Epithelial cell of esophagus (primary cell): ENCODE results near the gene PYY.

Experiments used
- DNase-seq: peaks from one replicate; pipeline ENCODE4 v3.0.0; 2010; ENCODE audit warnings: low read depth
- H3K4me3 ChIP-seq: 2 replicates; pipeline ENCODE4 v1.5.1; 2011; ENCODE audit warnings: mild to moderate bottlenecking, low read length, control low read depth
- TF ChIP-seq, protein P1 (sequence below): IDR thresholded peaks from 2 replicates; pipeline ENCODE4 v1.5.1; 2011; ENCODE audit warnings: low read depth, mild to moderate bottlenecking, low read length, control low read depth, inconsistent platforms; ENCODE audit not compliant: insufficient read depth; ENCODE audit errors: missing control alignments

PYY gene

DNA sequence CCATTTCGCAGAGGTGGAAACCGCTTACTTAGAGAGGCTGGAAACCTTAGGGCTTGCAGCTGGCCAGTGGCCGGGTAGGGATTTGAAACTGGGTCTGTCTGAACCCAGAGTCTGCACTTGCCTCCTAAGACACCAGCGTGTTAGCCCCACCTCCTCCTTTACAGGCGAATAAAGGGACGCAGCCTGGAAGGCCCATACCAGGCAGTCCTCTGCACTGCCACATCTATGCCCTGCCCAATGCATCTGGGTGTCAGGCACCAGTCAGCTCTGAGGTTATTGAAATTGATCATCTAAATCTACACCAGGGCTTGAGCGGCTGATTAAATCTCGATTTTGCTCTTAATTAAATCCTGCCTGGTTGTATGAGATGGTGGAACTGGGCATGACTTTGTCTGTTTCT is 30.8 kb upstream of the PYY start:
- TF ChIP-seq, protein P1, sequence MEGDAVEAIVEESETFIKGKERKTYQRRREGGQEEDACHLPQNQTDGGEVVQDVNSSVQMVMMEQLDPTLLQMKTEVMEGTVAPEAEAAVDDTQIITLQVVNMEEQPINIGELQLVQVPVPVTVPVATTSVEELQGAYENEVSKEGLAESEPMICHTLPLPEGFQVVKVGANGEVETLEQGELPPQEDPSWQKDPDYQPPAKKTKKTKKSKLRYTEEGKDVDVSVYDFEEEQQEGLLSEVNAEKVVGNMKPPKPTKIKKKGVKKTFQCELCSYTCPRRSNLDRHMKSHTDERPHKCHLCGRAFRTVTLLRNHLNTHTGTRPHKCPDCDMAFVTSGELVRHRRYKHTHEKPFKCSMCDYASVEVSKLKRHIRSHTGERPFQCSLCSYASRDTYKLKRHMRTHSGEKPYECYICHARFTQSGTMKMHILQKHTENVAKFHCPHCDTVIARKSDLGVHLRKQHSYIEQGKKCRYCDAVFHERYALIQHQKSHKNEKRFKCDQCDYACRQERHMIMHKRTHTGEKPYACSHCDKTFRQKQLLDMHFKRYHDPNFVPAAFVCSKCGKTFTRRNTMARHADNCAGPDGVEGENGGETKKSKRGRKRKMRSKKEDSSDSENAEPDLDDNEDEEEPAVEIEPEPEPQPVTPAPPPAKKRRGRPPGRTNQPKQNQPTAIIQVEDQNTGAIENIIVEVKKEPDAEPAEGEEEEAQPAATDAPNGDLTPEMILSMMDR, result no peak
- no peak for DNase-seq
- no peak overlapping the region for H3K4me3 ChIP-seq

DNA sequence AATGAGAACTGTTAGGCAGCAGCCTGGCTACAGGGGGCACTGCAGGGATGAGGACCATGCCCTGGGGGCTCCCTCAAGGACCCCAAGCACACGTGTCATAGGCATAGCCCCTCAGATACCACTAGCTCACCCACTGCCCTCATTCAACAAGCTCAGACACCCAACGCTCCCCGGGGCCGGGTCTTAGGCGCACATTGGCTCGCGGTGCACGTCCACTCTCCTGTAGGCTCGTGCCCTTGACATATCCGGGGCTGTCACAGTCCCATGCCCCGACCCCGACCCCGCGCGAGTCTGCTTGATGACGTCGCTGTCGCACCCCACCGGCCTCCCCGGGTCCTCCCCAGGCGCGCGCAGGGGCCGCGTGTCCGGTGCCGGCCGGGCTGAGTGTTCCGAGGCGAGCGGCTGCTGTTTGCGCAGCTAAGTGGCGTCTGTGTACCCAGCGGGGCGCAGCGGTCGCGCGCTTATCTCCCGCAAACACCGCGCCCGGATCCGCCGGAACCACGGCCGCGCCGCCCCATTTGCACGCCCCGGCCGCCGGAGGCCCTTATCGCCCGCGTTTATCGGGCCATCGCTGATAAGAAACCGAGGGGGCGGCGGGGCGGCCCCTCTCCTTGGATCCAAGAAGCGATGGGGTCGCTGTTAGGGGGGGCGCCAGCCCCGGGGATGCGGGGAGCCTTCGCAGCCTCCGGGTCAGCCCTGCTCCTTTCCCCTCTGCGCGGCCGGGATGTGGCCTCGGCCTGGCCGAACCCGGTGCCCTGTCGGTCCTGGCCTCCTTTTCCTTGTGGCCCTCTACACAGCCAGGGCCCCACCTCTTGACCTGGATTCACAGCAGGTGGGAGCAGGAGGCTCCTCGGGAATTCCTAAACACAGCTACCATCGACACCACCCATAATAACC is 30.0 kb upstream of the PYY start:
- peak; percentile 21 for DNase-seq
- TF ChIP-seq, protein P1, result peak; percentile 13
- H3K4me3 ChIP-seq, result peak overlapping the region; percentile 34

DNA sequence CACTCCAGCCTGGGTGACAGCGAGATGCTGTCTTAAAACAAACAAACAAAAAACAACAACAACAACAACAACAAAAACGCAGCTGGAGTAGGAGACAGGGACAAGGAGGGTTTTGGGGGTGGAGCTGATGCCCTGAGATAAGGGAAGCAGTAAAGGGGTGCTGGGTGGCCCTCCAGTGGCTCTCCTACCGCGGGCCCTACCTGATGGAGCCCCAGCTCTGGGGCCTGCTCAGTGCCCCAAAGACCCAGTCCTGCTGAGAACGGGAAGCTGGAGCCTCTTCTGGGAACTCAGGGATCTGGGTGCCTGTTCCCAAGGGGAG is 29.4 kb upstream of the PYY start:
- TF ChIP-seq, protein P1, result no peak
- no peak overlapping the region for H3K4me3 ChIP-seq
- DNase-seq, result no peak

DNA sequence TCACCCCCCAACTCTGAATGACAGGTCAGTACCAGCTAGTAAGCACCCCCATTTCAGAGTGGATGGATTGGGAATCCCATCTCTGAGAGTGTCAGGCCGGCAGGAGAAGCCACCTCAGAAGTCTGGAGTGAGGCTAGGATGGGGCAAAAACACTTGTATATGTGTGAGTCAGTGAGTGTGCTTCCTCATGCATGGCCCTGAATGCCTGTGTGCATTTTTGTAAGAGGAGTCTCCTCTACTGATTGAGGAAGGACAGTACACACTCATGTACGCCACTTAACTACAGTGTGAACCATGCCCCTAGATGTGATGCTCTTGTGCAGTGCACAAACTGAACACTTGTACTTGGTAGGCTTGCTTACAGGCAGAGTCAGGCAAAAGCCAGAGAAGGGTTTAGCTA is 28.4 kb upstream of the PYY start:
- TF ChIP-seq, protein P1, result no peak
- no peak overlapping the region for H3K4me3 ChIP-seq
- peak; percentile 40 for DNase-seq

DNA sequence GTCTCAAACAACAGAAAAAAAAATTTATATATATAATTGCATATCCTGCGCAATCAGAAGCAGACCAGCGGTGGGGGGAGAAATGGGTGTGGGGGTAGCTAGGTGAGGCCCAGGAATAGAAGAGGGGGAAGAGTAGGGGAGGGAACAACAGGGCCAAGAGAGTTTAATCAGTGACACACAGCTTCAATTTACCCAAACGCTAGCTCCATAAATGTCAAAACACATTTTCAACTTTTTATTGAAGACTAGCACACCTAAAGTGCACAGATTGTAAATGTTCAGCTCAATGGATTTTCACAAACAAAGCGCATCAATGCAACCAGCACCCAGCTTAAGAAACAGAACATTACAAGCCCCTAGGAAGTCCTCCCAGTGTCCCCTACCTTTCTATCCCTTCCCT is 25.9 kb upstream of the PYY start:
- TF ChIP-seq, protein P1, result no peak
- no peak overlapping the region for H3K4me3 ChIP-seq
- DNase-seq, result no peak

DNA sequence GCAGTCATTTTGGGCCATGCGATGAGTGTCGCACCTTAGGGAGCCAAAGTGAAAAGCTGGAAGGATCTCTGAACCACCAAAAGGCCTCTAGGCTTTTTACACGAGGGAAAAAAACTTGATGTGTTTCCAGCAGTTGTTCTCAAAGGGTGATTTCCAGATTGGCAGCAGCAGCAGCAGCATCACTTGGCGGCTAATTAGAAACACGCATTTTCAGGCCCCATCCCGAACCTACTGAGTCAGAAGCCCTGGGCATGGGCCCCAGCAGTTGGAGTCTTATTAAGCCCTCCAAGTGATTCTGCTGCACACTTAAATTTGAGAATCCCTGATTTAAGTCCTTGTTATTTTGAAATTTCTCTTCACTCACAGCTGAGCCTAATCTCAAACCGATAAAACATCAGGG is 25.3 kb upstream of the PYY start:
- no peak for DNase-seq
- TF ChIP-seq, protein P1, result no peak
- H3K4me3 ChIP-seq, result no peak overlapping the region

DNA sequence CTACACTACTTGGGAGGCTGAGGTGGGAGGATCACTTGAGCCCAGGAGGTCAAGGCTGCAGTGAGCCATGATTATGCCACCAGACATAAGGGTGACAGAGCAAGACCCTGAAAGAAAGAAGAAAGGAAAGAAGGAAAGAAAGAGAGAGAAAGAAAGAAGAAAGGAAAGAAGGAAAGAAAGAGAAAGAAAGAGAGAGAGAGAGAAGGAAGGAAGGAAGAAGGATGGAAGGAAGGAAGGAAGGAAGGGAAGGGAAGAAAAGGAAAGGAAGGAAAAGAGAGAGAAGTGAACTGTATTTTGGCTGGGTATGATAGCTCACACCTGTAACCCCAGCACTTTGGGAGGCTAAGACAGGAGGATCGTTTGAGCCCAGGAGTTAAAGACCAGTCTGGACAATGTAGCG is 24.3 kb upstream of the PYY start:
- TF ChIP-seq, protein P1, result no peak
- H3K4me3 ChIP-seq, result no peak overlapping the region
- no peak for DNase-seq
